Measurements from ENCODE around the gene ATF7IP2. TPM values are rescaled to one million over a fixed set of nuclear protein-coding genes. Genes with fewer than 3 reads are reported as not detected.

ATF7IP2 gene
- total and polyA plus RNA-seq, 2 of the 13 experiments (the other 11 are each of a cell fraction or from before 2014, with no cell fraction given), result 117 to 217 TPM

DNA sequence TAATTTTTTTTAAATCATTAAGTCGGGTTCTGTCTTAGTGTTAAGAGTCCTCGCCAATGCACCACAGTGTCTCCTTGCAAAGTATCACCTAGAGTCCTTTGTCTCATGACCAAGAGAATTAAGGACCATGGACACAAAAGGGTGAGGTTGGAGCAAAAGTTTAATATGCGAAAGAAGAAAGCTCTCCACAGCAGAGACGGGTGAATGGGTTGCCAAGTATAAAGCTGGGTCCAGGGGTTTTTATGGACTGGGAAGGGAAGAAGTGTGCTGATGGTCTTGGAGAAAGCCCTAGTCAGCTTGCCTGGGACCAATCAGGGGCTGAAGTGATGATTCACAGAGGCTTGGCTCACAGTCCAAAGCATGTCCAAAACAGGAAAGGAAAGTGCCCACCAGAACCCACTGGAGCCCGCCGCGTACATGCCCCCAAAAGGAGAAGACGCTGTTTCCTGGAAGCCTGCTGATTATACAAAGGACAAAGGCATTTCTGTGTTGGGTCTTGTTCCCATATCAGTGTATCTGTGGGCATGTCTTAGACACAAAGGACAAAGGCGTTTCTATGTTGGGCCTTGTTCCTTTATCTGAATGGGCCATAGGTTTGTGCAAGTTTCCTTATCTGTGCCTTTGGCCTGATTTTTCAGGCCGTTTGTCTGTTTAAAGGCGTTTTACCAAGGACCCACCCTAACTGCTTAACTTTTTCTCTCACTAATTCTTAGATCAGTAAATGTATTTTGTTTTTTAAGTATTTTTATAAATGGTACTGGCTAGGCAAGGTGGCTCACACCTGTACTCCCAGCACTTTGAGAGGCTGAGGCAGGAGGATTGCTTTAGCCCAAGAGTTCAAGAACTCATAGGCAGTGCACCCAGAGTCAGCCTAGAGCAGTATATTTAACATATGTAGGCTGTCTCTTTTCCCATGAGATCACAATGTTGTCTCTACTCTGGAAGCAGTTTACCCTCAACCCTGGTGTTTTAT is 28.7 kb upstream of the ATF7IP2 start (continued):
- TF ChIP-seq KMT2A (CRISPR knock-in tag; IDR thresholded peaks at IDR 0.05), result no peak
- TF ChIP-seq, protein P1, sequence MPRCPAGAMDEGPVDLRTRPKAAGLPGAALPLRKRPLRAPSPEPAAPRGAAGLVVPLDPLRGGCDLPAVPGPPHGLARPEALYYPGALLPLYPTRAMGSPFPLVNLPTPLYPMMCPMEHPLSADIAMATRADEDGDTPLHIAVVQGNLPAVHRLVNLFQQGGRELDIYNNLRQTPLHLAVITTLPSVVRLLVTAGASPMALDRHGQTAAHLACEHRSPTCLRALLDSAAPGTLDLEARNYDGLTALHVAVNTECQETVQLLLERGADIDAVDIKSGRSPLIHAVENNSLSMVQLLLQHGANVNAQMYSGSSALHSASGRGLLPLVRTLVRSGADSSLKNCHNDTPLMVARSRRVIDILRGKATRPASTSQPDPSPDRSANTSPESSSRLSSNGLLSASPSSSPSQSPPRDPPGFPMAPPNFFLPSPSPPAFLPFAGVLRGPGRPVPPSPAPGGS (CRISPR knock-in tag; IDR thresholded peaks at IDR 0.05), result no peak
- TF ChIP-seq SRSF9 (IDR thresholded peaks at IDR 0.05; ENCODE audit: borderline replicate concordance, insufficient read depth, low read depth, low read length, poor library complexity, severe bottlenecking), result no peak
- TF ChIP-seq MEIS1 (CRISPR knock-in tag; IDR thresholded peaks at IDR 0.05; ENCODE audit: borderline replicate concordance), result 0 out of 2 replicates have a peak, but pooled peaks have one; percentile 37
- no peak for TF ChIP-seq NFKBIZ (CRISPR knock-in tag; IDR thresholded peaks at IDR 0.05)
- no peak; the same call in 1 of the 2 replicates for TF ChIP-seq HNF4G (IDR thresholded peaks at IDR 0.05; ENCODE audit: borderline replicate concordance, low read depth, low read length)
- TF ChIP-seq HNF4G (CRISPR knock-in tag; IDR thresholded peaks at IDR 0.05; ENCODE audit: borderline replicate concordance, low read depth), result 0 out of 2 replicates have a peak, but pooled peaks have one; percentile 53
- 0 out of 2 replicates have a peak, but pooled peaks have one; percentile 49 for TF ChIP-seq SMAD1 (CRISPR knock-in tag; IDR thresholded peaks at IDR 0.05; ENCODE audit: borderline replicate concordance, low read depth)
- TF ChIP-seq, protein P2, sequence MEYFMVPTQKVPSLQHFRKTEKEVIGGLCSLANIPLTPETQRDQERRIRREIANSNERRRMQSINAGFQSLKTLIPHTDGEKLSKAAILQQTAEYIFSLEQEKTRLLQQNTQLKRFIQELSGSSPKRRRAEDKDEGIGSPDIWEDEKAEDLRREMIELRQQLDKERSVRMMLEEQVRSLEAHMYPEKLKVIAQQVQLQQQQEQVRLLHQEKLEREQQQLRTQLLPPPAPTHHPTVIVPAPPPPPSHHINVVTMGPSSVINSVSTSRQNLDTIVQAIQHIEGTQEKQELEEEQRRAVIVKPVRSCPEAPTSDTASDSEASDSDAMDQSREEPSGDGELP (IDR thresholded peaks at IDR 0.05; ENCODE audit: borderline replicate concordance, low read depth), result no peak
- TF ChIP-seq, protein P3, sequence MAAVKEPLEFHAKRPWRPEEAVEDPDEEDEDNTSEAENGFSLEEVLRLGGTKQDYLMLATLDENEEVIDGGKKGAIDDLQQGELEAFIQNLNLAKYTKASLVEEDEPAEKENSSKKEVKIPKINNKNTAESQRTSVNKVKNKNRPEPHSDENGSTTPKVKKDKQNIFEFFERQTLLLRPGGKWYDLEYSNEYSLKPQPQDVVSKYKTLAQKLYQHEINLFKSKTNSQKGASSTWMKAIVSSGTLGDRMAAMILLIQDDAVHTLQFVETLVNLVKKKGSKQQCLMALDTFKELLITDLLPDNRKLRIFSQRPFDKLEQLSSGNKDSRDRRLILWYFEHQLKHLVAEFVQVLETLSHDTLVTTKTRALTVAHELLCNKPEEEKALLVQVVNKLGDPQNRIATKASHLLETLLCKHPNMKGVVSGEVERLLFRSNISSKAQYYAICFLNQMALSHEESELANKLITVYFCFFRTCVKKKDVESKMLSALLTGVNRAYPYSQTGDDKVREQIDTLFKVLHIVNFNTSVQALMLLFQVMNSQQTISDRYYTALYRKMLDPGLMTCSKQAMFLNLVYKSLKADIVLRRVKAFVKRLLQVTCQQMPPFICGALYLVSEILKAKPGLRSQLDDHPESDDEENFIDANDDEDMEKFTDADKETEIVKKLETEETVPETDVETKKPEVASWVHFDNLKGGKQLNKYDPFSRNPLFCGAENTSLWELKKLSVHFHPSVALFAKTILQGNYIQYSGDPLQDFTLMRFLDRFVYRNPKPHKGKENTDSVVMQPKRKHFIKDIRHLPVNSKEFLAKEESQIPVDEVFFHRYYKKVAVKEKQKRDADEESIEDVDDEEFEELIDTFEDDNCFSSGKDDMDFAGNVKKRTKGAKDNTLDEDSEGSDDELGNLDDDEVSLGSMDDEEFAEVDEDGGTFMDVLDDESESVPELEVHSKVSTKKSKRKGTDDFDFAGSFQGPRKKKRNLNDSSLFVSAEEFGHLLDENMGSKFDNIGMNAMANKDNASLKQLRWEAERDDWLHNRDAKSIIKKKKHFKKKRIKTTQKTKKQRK (IDR thresholded peaks at IDR 0.05; ENCODE audit: low read length), result no peak
- TF ChIP-seq GFI1 (CRISPR knock-in tag; IDR thresholded peaks at IDR 0.05; ENCODE audit: borderline replicate concordance), result no peak
- TF ChIP-seq ZSCAN29 (CRISPR knock-in tag; conservative IDR thresholded peaks at IDR 0.05), result peak; percentile 76; the same call in 1 of the 2 replicates
- TF ChIP-seq, protein P4, sequence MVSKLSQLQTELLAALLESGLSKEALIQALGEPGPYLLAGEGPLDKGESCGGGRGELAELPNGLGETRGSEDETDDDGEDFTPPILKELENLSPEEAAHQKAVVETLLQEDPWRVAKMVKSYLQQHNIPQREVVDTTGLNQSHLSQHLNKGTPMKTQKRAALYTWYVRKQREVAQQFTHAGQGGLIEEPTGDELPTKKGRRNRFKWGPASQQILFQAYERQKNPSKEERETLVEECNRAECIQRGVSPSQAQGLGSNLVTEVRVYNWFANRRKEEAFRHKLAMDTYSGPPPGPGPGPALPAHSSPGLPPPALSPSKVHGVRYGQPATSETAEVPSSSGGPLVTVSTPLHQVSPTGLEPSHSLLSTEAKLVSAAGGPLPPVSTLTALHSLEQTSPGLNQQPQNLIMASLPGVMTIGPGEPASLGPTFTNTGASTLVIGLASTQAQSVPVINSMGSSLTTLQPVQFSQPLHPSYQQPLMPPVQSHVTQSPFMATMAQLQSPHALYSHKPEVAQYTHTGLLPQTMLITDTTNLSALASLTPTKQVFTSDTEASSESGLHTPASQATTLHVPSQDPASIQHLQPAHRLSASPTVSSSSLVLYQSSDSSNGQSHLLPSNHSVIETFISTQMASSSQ (IDR thresholded peaks at IDR 0.05; ENCODE audit: low read depth), result no peak; the same call in 1 of the 2 replicates
- TF ChIP-seq, protein P4 (CRISPR knock-in tag; IDR thresholded peaks at IDR 0.05; ENCODE audit: borderline replicate concordance), result peak; percentile 46; the same call in 1 of the 2 replicates
